BLaER1 (cell line): ENCODE measurements around the gene ERMP1.

ENCODE experiments used
- H3K27ac ChIP-seq: shearing (Covaris generic); formaldehyde crosslinking; 2 replicates; pipeline ENCODE4 v1.8.1; 2022
- H3K27me3 ChIP-seq: shearing (Covaris generic); formaldehyde crosslinking; 2 replicates; pipeline ENCODE4 v1.8.1; 2022
- H3K36me3 ChIP-seq: shearing (Covaris generic); formaldehyde crosslinking; 2 replicates; pipeline ENCODE4 v1.8.1; 2022
- H3K4me1 ChIP-seq: shearing (Covaris generic); formaldehyde crosslinking; 2 replicates; pipeline ENCODE4 v1.8.1; 2022
- H3K4me2 ChIP-seq: shearing (Covaris generic); formaldehyde crosslinking; 2 replicates; pipeline ENCODE4 v1.8.1; 2022
- H3K4me3 ChIP-seq: shearing (Covaris generic); formaldehyde crosslinking; 2 replicates; pipeline ENCODE4 v1.8.1; 2022
- H3K9ac ChIP-seq: shearing (Covaris generic); formaldehyde crosslinking; 2 replicates; pipeline ENCODE4 v1.8.1; 2022
- H3K9me3 ChIP-seq: shearing (Covaris generic); formaldehyde crosslinking; 2 replicates; pipeline ENCODE4 v1.8.1; 2022
- H4K20me1 ChIP-seq: shearing (Covaris generic); formaldehyde crosslinking; 2 replicates; pipeline ENCODE4 v1.8.1; 2022
- Cebpa-rat ChIP-seq: shearing (Covaris generic); IDR thresholded peaks from 2 replicates; pipeline ENCODE4 v1.8.1; 2022

Gene ERMP1

GRCh38 chr9:5871785-5872184 is 38.9 kb upstream of the ERMP1 start:
- Histone ChIP-seq H3K4me1 (no peaks in the 10 kb centered on the region), H3K36me3 (no peaks in the 10 kb centered on the region), H3K27me3 (no peaks in the 10 kb centered on the region), H4K20me1 (no peaks in the 10 kb centered on the region), H3K9me3 (no peaks in the 10 kb centered on the region), H3K4me3 (no peak overlapping the region), H3K27ac (no peak overlapping the region), H3K9ac (no peak overlapping the region), H3K4me2 (no peak overlapping the region)
- TF ChIP-seq Cebpa-rat, result no peak

- Histone ChIP-seq H3K9ac (no peak overlapping the region), H3K9me3 (no peaks in the 10 kb centered on the region), H3K27ac (no peak overlapping the region), H3K27me3 (no peaks in the 10 kb centered on the region), H3K4me2 (no peak overlapping the region), H3K36me3 (no peaks in the 10 kb centered on the region), H3K4me3 (no peak overlapping the region), H3K4me1 (no peaks in the 10 kb centered on the region), H4K20me1 (no peaks in the 10 kb centered on the region)
- no peak for TF ChIP-seq Cebpa-rat
Measured at GRCh38 chr9:5870691-5871090, 37.8 kb upstream of the ERMP1 start.

- TF ChIP-seq Cebpa-rat, result no peak
- no peaks in the 10 kb centered on the region for H3K4me1 ChIP-seq
- no peaks in the 10 kb centered on the region for H4K20me1 ChIP-seq
- H3K9ac ChIP-seq, result no peak overlapping the region
- no peaks in the 10 kb centered on the region for H3K9me3 ChIP-seq
- H3K36me3 ChIP-seq, result no peaks in the 10 kb centered on the region
- H3K27me3 ChIP-seq, result no peaks in the 10 kb centered on the region
- H3K4me3 ChIP-seq, result no peak overlapping the region
- H3K27ac ChIP-seq, result no peak overlapping the region
- no peak overlapping the region for H3K4me2 ChIP-seq
Measured at GRCh38 chr9:5870020-5870339, 37.1 kb upstream of the ERMP1 start.

- H3K4me2 ChIP-seq, result no peak overlapping the region
- TF ChIP-seq Cebpa-rat, result no peak
- no peaks in the 10 kb centered on the region for H3K27me3 ChIP-seq
- H3K36me3 ChIP-seq, result no peaks in the 10 kb centered on the region
- H3K9me3 ChIP-seq, result no peaks in the 10 kb centered on the region
- no peak overlapping the region for H3K4me3 ChIP-seq
- H3K9ac ChIP-seq, result no peak overlapping the region
- no peak overlapping the region for H3K27ac ChIP-seq
- H4K20me1 ChIP-seq, result no peaks in the 10 kb centered on the region
- no peaks in the 10 kb centered on the region for H3K4me1 ChIP-seq
Measured at GRCh38 chr9:5869315-5870019, 36.5 kb upstream of the ERMP1 start.

GRCh38 chr9:5868235-5868634 is 35.3 kb upstream of the ERMP1 start:
- TF ChIP-seq Cebpa-rat, result no peak
- Histone ChIP-seq H3K4me3 (no peak overlapping the region), H3K9ac (no peak overlapping the region), H3K4me2 (no peak overlapping the region), H3K27ac (no peak overlapping the region), H3K36me3 (no peaks in the 10 kb centered on the region), H3K27me3 (no peaks in the 10 kb centered on the region), H3K4me1 (no peaks in the 10 kb centered on the region), H4K20me1 (no peaks in the 10 kb centered on the region), H3K9me3 (no peaks in the 10 kb centered on the region)

- Histone ChIP-seq H3K27ac (no peak overlapping the region), H3K4me1 (no peaks in the 10 kb centered on the region), H3K36me3 (no peaks in the 10 kb centered on the region), H4K20me1 (no peaks in the 10 kb centered on the region), H3K9ac (no peak overlapping the region), H3K4me3 (no peak overlapping the region), H3K27me3 (no peaks in the 10 kb centered on the region), H3K4me2 (no peak overlapping the region), H3K9me3 (no peaks in the 10 kb centered on the region)
- TF ChIP-seq Cebpa-rat, result no peak
Measured at GRCh38 chr9:5866685-5867084, 33.8 kb upstream of the ERMP1 start.

GRCh38 chr9:5866272-5866671 is 33.4 kb upstream of the ERMP1 start:
- Histone ChIP-seq H3K9me3 (no peaks in the 10 kb centered on the region), H3K9ac (no peak overlapping the region), H3K36me3 (no peaks in the 10 kb centered on the region), H3K27me3 (no peaks in the 10 kb centered on the region), H3K4me3 (no peak overlapping the region), H3K27ac (no peak overlapping the region), H3K4me1 (no peaks in the 10 kb centered on the region), H4K20me1 (no peaks in the 10 kb centered on the region), H3K4me2 (no peak overlapping the region)
- TF ChIP-seq Cebpa-rat, result no peak

GRCh38 chr9:5864446-5864845 is 31.5 kb upstream of the ERMP1 start:
- H3K4me2 ChIP-seq, result no peak overlapping the region
- no peaks in the 10 kb centered on the region for H3K27me3 ChIP-seq
- H3K36me3 ChIP-seq, result no peaks in the 10 kb centered on the region
- H4K20me1 ChIP-seq, result no peaks in the 10 kb centered on the region
- H3K9ac ChIP-seq, result no peak overlapping the region
- H3K27ac ChIP-seq, result no peak overlapping the region
- no peak for TF ChIP-seq Cebpa-rat
- H3K4me1 ChIP-seq, result no peaks in the 10 kb centered on the region
- no peak overlapping the region for H3K4me3 ChIP-seq
- no peaks in the 10 kb centered on the region for H3K9me3 ChIP-seq

GRCh38 chr9:5863092-5863746 is 30.3 kb upstream of the ERMP1 start:
- no peak overlapping the region for H3K4me2 ChIP-seq
- no peak overlapping the region for H3K9ac ChIP-seq
- H3K4me3 ChIP-seq, result no peak overlapping the region
- H3K4me1 ChIP-seq, result no peaks in the 10 kb centered on the region
- no peaks in the 10 kb centered on the region for H4K20me1 ChIP-seq
- no peaks in the 10 kb centered on the region for H3K36me3 ChIP-seq
- no peak overlapping the region for H3K27ac ChIP-seq
- H3K27me3 ChIP-seq, result no peaks in the 10 kb centered on the region
- H3K9me3 ChIP-seq, result no peaks in the 10 kb centered on the region
- no peak for TF ChIP-seq Cebpa-rat

GRCh38 chr9:5858833-5859232 is 25.9 kb upstream of the ERMP1 start:
- no peak overlapping the region for H3K4me2 ChIP-seq

More at GRCh38 chr9:5858833-5859232, 25.9 kb upstream of the ERMP1 start:
- H3K27ac ChIP-seq, result no peak overlapping the region
- no peaks in the 10 kb centered on the region for H3K27me3 ChIP-seq
- 0 out of 2 replicates have a peak, but pooled peaks cover 4% of the 10 kb centered on the region for H3K9me3 ChIP-seq
- no peaks in the 10 kb centered on the region for H4K20me1 ChIP-seq
- no peak for TF ChIP-seq Cebpa-rat
- no peaks in the 10 kb centered on the region for H3K36me3 ChIP-seq
- no peaks in the 10 kb centered on the region for H3K4me1 ChIP-seq
- no peak overlapping the region for H3K9ac ChIP-seq
- H3K4me3 ChIP-seq, result no peak overlapping the region
